GM19452 (cell line): ENCODE results near the gene B3GNT5.

Experiments used
- ATAC-seq: cut with Tn5 transposase; IDR thresholded peaks from one replicate; pipeline ENCODE4 v1.9.1; 2021; ENCODE audit not compliant: unreplicated experiment

Gene B3GNT5

DNA sequence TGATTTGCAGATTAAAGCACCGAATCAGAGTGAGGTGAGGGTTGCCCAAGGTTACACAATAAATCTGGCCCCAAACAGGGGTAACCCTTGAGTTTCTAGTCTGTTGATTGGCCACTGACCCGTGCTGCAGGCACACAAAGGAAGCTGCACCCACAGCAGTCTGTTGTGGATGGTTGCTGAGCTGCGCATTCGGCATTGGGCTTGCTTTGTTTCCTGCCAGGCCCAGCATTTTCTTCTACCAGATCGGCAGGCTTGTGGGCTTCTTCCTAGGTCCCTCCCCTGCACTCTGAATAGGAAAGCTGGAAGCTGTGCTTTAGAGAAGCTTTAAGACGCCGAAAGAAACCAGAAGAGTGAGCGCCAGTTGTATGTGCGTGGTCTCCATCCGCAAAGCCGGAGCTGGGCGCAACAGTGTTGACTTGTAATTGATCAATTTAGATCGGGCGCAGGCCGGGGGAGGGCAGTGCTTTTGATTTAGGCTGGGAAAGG lies 12.1 kb downstream of the B3GNT5 start:
- ATAC-seq, result no peak

DNA sequence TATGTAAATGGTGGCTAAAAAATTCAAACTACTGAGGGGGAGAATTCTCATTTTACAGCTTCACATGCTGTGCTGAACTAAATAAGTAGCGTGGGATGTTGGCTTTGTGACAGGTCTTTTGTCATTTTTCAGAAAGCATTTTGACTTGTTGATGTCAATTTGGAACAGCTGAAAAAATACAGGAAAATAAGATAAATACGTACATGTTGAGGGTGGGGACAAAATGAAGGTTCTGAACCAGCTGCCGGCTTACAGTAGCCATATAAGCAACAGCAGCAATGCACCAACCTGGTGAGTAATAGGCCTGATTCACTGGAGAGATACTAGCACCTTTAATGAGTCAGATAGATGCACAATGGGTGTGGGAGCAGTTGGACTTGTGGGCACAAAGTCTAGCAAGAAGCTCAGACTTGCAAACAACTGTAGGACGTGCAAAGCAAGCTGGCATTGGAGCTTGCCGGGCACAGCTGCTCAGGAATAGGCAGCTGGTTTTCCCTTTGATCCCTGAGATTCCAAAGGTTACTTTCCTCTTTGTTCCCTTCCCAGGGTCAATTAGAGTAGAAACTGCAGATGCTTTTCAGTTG lies 12.9 kb downstream of the B3GNT5 start:
- no peak for ATAC-seq

DNA sequence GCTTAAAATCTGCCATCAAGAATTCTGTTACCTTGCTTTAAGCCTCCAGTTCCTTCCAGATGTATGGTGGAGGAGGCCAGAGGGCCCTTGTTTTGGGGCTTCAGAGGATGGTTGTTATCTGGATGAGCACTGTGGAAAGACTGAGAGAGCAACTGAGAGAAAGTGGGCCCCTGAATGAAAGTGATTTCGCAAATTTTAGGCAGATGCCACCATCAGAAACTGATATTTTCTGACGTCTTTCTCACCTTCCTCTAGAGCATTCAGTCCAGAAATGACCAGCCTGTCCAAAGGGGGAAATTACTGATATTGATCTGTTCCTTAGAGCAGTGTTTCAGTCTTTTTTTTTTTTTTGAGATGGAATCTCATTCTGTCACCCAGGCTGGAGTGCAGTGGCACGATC lies 13.4 kb downstream of the B3GNT5 start:
- no peak for ATAC-seq

DNA sequence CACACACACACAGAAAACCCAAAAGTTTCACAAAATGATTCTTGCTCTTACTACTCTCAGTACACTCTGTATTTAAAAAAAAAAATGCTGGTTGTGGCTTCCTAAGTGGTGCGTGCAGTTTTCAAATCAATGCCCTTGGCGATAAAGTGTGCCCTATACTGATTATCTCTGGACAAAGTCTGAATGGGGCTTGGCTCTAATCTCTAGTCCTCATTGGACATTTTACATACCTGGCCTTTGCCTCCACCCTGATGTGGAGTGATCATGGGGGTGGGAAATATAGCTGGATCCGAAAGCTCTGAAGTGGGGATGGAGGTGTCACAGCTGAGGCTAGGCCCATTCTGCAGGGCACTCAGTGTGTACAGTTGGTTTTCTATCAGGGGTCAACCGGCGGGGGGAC lies 14.1 kb downstream of the B3GNT5 start:
- ATAC-seq, result no peak

DNA sequence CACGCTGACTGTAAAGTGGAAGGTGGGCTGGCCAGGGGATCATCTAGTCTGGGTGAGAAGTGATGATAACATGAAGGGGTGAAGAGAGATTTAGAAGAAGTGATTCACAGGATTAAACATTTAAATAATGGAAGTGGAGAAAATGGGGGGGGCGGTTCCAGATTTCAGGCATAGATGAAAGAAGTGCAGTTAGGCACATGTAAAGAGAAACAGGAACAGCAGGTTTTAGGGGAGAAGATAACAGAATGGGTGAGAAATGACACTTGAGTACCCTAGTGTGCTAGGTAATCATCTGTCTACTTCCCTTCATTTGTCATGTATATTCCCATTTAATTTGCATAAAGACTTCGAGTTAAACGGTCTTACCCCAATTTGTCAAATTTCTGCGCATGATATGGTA lies 15.3 kb downstream of the B3GNT5 start:
- no peak for ATAC-seq

DNA sequence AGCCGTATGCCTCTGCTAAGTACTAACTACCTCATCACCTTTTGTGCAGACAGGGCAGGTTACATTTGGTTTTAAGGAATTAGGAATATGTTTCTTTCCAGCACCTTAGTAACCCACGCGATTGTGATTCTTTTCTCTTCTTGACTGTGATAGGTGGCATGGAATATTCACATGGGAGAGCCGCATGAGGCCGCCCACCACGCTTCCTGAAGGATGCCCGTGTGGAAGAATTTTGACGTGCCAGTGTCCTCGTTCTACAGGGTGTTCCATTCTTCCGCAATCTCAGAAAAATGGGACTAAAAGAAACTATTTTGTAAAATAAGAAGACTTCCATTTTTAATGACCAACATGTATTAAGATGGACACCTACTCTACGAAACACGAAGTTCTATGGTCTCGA lies 16.3 kb downstream of the B3GNT5 start:
- no peak for ATAC-seq

DNA sequence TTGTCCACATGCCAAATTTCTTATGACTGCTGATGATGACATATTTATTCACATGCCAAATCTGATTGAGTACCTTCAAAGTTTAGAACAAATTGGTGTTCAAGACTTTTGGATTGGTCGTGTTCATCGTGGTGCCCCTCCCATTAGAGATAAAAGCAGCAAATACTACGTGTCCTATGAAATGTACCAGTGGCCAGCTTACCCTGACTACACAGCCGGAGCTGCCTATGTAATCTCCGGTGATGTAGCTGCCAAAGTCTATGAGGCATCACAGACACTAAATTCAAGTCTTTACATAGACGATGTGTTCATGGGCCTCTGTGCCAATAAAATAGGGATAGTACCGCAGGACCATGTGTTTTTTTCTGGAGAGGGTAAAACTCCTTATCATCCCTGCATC lies 17.3 kb downstream of the B3GNT5 start:
- no peak for ATAC-seq

DNA sequence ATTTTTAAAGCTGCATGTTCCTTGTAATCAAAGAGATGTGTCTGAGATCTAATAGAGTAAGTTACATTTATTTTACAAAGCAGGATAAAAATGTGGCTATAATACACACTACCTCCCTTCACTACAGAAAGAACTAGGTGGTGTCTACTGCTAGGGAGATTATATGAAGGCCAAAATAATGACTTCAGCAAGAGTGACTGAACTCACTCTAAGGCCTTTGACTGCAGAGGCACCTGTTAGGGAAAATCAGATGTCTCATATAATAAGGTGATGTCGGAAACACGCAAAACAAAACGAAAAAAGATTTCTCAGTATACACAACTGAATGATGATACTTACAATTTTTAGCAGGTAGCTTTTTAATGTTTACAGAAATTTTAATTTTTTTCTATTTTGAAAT lies 19.1 kb downstream of the B3GNT5 start:
- no peak for ATAC-seq

DNA sequence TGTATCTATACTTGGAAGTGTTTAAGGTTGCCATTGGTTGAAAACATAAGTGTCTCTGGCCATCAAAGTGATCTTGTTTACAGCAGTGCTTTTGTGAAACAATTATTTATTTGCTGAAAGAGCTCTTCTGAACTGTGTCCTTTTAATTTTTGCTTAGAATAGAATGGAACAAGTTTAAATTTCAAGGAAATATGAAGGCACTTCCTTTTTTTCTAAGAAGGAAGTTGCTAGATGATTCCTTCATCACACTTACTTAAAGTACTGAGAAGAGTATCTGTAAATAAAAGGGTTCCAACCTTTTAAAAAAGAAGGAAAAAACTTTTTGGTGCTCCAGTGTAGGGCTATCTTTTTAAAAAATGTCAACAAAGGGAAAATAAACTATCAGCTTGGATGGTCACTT lies 19.7 kb downstream of the B3GNT5 start:
- no peak for ATAC-seq

DNA sequence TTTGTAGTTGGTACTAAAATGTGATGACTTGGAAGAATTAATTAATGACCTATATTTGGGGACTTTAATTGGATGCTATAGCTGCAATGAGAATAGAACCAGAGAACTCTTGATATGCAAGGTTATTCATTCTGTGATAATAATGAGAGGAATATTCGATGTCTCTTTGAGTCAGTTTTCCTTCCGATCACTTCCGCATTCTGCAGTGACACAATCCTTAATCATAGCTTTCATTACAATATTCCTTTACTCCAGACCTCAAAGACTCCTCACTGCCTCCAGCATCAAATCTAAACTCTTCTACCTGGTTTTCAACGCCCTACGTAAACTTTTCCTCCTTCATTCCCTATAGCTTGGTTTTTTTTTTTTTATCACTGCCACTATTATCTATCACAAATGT lies 21.6 kb downstream of the B3GNT5 start:
- ATAC-seq, result no peak

DNA sequence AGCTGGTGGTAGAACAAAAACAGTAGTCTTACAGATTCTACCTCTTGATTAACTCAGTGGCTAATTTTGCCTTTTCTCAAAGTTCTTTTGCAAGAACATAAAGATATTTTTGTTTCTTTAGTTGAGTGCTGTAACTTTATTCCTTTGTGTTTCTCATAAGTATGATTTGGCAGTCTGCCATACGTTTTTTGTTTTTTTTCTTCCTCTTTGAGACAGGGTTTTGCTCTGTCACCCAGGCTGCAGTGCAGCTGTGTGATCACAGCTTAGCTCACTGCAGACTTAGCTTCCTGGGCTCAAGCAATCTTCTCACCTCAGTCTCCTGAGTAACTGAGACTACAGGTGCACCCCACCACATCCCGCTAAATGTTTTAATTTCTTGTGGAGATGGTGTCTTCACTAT lies 22.4 kb downstream of the B3GNT5 start:
- ATAC-seq, result no peak

DNA sequence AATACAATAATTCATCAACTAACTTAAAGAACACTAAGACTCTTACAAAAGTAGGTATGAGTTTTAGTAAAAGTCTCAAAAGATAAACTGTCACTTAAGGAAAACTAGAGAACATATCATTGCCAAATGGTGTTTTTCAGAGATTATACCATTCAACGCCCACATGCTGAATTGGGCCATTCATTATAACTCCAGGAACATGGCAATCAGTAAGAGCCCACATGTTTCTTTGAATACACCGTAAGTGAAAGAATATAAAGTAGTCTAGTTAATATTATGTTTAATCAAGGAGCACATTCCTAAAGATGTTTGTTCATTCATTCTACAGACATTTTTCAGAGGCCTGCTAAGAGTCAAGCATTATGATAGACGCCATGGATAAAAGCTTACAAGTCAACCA lies 22.9 kb downstream of the B3GNT5 start:
- no peak for ATAC-seq

DNA sequence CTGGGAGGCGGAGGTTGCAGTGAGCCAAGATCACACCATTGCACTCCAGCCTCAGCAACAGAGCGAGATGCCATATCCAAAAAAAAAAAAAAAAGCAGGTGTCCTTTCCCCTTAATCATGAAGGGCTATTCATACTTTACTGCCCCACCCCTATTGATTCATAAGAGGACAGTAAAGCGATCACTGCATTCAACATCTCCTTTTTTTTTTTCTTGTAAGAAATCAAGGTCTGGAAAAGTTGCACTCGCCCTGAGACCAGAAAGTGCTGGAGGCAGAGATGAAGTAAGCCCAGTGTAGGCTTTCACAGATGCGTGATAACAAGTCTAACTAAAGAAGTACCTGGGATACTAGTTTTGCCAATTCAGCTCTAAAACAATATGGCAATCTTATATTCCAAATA lies 24.2 kb downstream of the B3GNT5 start:
- no peak for ATAC-seq

DNA sequence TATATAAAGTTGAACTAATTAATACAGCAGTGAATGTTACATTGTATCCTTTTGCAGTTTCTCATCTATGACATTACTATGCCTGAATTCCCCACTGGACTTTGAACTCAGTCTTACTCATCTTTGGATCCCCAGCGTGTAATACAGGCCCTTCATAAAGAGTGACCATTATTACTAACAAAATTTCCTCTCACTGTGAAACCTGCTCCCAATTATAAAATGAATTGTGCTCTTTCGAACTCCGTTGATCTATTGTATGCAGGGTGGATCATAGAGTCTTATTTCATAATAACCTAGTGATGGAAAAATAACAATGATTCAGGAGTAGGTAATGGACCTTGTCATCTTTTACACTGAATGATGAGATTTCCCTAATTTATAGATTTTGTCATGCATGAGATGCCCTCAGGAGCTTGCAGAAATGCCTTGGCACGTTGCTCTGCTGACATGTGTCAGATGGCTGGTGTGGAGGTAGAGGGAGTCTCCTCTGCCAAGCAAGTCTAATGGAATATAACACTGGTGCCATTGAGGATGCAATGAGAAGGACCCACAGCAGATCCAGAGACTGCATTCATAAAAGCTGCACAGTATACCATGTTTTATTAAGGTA lies 25.5 kb downstream of the B3GNT5 start:
- no peak for ATAC-seq

DNA sequence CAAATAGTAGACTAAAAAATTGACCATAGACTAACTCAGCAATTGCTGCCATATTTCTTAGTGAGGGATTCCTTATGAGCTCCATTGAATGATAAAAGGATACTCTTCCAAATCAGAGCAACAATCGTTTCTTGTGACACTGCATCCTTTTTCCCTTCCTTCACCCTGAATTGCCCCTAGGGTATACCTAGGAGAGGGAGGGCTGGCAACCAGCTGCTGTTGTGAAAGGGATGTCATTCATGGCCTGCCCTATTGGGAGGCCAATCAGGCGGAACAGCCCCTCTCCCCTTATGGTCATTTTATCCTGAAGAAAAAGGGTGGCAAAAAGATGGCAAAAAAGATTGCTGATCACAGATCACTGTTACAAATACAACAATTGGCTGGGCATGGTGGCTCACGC lies 26.3 kb downstream of the B3GNT5 start:
- ATAC-seq, result no peak

DNA sequence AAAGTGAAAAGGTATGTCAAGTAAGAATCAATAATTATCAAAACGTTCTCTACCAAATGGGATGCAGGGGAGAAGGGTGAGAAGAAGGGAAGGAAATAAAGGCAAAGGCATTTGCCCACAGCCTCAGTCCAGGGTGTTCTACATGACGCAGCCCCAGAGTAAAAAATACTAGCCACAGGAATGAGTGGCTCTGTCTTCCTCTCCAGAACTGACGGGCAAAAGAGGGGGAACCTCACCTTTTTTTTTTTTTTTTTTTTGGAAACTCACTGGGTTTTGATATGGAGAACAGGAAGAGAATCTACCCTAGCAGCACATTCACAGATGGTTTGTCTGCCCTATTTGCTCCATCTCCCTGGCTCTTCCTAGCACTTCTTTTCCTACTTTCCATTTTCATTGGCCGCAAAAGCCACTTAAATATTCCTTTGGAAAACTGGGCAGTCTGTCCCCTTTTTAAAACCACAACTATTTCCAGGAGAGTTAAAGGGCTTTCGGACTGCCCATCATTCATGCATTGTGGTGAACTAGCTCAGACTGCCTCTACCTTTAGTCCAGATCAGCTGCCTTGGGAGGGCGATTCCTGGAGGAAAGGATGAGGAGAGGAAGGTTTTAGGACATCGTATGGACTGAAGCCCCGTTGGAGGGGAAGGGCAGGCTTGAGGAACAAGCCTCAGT lies 28.2 kb downstream of the B3GNT5 start:
- no peak for ATAC-seq

DNA sequence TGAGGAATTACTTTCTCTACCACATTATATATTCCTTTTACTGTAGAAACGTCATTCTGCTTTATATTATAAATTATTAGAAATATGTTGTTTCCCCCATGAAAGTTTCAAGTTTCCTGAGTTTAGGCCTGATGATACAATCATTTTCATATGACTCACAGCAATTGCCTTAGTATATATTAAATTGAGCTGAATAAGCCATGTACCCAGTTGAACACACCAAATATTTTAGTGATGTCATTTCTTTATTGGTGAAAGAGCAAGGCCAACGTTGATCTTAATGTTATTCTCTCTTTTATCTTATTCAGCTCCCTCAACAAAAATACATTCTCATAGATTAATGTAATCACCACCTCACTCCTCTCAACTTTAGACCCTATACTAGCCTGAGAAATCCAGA lies 30.8 kb downstream of the B3GNT5 start:
- ATAC-seq, result no peak

DNA sequence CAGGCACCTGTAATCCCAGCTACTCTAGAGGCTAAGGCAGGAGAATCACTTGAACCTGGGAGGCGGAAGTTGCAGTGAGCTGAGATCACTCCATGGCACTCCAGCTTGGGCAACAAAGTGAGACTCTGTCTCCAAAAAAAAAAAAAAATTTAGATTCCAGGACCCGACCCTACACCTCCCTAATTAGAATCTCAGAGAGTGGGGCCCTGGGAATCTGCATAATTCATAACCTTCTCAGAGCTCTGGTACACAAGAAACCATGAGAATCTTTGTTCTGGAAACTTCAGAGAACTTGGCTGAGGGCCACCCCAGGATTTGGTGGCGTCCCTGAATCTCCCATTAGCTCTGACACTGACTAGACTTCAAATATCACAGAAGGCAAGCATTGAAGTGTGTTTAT lies 31.5 kb downstream of the B3GNT5 start:
- ATAC-seq, result no peak

DNA sequence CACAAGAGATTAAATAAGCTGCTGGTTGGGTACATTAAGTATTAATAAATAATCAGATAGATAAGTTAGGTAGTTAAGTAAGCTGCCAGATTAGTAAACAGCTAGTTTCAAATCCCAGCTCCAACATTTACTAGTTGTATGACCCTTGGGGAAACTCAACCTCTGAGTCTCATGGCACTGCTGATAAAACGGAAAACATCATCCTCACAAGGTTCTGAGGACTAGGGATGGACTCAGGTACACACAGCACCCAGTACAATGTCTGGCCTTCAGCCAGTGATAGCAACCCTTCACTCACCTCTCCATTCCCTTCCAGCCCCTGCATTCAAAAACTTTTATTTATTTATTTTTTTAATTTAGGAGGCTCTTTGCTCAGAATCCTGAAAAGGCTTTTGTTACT lies 32.3 kb downstream of the B3GNT5 start:
- no peak for ATAC-seq

DNA sequence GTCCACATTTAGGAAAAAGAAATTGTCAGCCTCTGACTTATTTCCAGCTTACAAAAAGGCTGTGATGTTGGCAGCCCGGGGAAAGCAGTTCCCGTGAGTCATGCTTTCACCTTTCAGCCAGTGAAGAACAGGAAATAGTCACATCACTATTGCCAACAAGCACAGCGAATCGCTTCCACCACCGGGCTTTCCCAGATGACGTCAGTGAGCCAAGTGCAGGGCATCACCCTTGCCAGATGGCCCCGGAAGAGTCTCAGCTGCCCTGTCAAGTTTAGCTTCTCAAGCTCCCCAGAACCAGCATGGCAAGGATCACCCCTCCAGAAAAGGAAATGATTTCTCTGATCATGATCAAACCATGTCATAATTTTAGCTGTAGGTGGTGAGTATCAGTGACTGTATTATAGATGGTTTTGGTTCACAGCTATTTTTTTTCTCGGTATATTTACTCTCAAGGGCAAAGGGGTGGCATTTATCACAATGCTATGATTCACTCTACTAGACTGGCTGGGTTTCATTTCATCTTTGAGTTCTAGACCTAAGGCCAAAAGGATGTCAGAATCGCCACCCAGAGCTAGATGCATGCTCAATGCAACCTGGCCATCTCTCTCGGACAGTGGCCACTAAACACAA lies 32.9 kb downstream of the B3GNT5 start:
- peak; percentile 98 for ATAC-seq

DNA sequence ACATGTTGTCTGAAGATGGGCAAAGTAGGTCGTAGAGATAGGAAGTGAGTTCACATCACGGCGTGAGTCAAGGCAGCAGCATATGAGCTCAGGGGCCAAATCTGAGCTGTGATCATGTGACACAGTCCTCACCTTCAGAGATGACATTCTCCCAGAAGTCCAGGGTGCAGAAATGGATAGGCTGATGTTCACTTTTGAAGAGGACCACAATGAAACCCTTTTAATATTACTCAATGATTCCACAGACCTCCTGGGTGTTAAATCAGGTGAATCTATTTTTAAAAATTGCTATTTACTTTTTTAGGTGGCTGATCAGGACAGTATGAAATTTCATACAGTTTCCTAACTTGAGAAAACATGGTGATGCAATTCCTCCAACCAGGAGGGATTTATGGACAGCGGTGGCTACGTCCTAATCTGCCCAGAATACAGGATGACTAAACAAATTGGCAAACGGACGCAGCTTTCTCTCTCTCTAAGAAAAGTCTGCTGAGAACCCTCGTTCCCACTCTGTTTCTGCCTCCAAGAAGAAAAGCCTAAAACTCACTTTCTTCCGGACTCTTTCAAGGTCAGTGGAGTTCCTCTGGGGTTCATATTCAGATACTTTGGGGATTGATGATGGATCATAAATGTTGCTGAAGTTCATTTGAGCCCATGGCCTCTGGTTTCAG lies 34.4 kb downstream of the B3GNT5 start:
- ATAC-seq, result no peak

DNA sequence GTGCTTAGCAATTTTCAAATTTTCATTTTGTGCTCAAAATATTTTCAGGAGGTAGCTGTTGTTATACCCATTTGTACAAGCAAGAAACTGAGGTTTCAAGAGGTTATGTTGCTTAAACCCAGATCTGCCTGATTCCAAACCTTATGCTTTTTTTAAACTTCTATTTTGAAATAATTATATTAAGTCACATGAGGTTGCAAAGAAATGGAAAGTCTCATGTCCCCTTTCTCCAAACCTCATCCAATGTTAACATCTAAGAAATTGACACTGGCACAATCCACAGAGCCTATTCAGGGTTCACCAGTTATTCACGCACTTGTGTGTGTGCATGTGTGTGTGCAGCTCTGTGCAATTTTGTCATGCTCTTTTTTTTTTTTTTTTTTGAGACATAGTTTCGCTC lies 35.1 kb downstream of the B3GNT5 start:
- no peak for ATAC-seq
